ENCODE data around the gene MSANTD2.

MSANTD2 gene

GRCh38 chr11:124743050-124743449 lies 57.2 kb downstream of the MSANTD2 start:
- DNase-seq (ENCODE audit: low read depth), result no peak
- no peak overlapping the region for H3K4me3 ChIP-seq (ENCODE audit: low read depth, low read length)
- TF ChIP-seq MYC (IDR thresholded peaks at IDR 0.05; ENCODE audit: low read depth, low read length), result no peak
- no peak for TF ChIP-seq CTCF (IDR thresholded peaks at IDR 0.05; ENCODE audit: low read depth, low read length)

GRCh38 chr11:124742555-124742954 lies 57.7 kb downstream of the MSANTD2 start:
- H3K4me3 ChIP-seq (ENCODE audit: low read depth, low read length), result no peak overlapping the region
- TF ChIP-seq MAX (IDR thresholded peaks at IDR 0.05; ENCODE audit: low read depth, low read length), result no peak
- TF ChIP-seq MYC (IDR thresholded peaks at IDR 0.05; ENCODE audit: low read depth, low read length), result no peak
- TF ChIP-seq POLR2A (IDR thresholded peaks at IDR 0.05; ENCODE audit: extremely low read depth, insufficient read length), result no peak
- no peak for TF ChIP-seq CTCF (IDR thresholded peaks at IDR 0.05; ENCODE audit: low read depth, low read length)

GRCh38 chr11:124740277-124740882 lies 59.8 kb downstream of the MSANTD2 start:
- DNase-seq (ENCODE audit: low read depth), result peak; percentile 63
- H3K4me3 ChIP-seq (ENCODE audit: low read depth, low read length), result peak overlapping the region; percentile 42
- TF ChIP-seq POLR2A (IDR thresholded peaks at IDR 0.05; ENCODE audit: extremely low read depth, insufficient read length) (no peak), CTCF (IDR thresholded peaks at IDR 0.05; ENCODE audit: low read depth, low read length) (no peak), MYC (IDR thresholded peaks at IDR 0.05; ENCODE audit: low read depth, low read length) (no peak), MAX (IDR thresholded peaks at IDR 0.05; ENCODE audit: low read depth, low read length) (no peak)

More at GRCh38 chr11:124742555-124742954, 57.7 kb downstream of the MSANTD2 start:
- no peak for DNase-seq (ENCODE audit: low read depth)

GRCh38 chr11:124739479-124740276 lies 60.5 kb downstream of the MSANTD2 start, which contains the start of gene NRGN:
Gene NRGN, plus strand, starts transcription at chr11:124739942. Its CDS starts 143 bp downstream, at chr11:124740085.
- peak within 1 kb of the TSS; percentile 42 for H3K4me3 ChIP-seq (ENCODE audit: low read depth, low read length)
- peak; percentile 89 for DNase-seq (ENCODE audit: low read depth)
- no peak for TF ChIP-seq MYC (IDR thresholded peaks at IDR 0.05; ENCODE audit: low read depth, low read length)
- no peak for TF ChIP-seq MAX (IDR thresholded peaks at IDR 0.05; ENCODE audit: low read depth, low read length)
- no peak for TF ChIP-seq POLR2A (IDR thresholded peaks at IDR 0.05; ENCODE audit: extremely low read depth, insufficient read length)
- no peak for TF ChIP-seq CTCF (IDR thresholded peaks at IDR 0.05; ENCODE audit: low read depth, low read length)

- H3K4me3 ChIP-seq (ENCODE audit: low read depth, low read length), result no peak overlapping the region
- no peak for DNase-seq (ENCODE audit: low read depth)
Measured at GRCh38 chr11:124738713-124739478, 61.3 kb downstream of the MSANTD2 start.

More at GRCh38 chr11:124738713-124739478, 61.3 kb downstream of the MSANTD2 start:
- TF ChIP-seq POLR2A (IDR thresholded peaks at IDR 0.05; ENCODE audit: extremely low read depth, insufficient read length), result no peak
- no peak for TF ChIP-seq MAX (IDR thresholded peaks at IDR 0.05; ENCODE audit: low read depth, low read length)
- TF ChIP-seq CTCF (IDR thresholded peaks at IDR 0.05; ENCODE audit: low read depth, low read length), result no peak
- no peak for TF ChIP-seq MYC (IDR thresholded peaks at IDR 0.05; ENCODE audit: low read depth, low read length)

Data from NB4 (cell line).